ENCODE results near the gene PDE6H.

The PDE6H gene

GRCh38 chr12:15001733-15002382 lies 29.0 kb downstream of the PDE6H start:
- TF ChIP-seq CTCF (IDR thresholded peaks at IDR 0.05; ENCODE audit: borderline replicate concordance, extremely low read depth, low read length, poor library complexity, severe bottlenecking) (no peak), EZH2 (IDR thresholded peaks at IDR 0.05; ENCODE audit: borderline replicate concordance, low read depth, low read length, severe bottlenecking) (no peak)

GRCh38 chr12:15004421-15004820 lies 31.6 kb downstream of the PDE6H start:
- DNase-seq = no peak
- Histone ChIP-seq H3K27me3 (ENCODE audit: insufficient read depth, low read length, poor library complexity) (peaks cover 28% of the 10 kb centered on the region), H2AFZ (ENCODE audit: low read depth, low read length) (no peak overlapping the region), H3K27ac (ENCODE audit: low read length) (no peak overlapping the region), H3K4me3 (ENCODE audit: low read depth in 1 of 2, low read length in 2 of 2) (no peak overlapping the region), H4K20me1 (ENCODE audit: insufficient read depth, low read length) (no peaks in the 10 kb centered on the region), H3K9me3 (ENCODE audit: insufficient read depth, low read length, severe bottlenecking) (no peaks in the 10 kb centered on the region), H3K4me2 (ENCODE audit: insufficient read depth, low read length) (no peak overlapping the region), H3K4me1 (ENCODE audit: insufficient read depth, low read length) (no peaks in the 10 kb centered on the region), H3K9ac (ENCODE audit: low read depth, low read length) (no peak overlapping the region), H3K79me2 (ENCODE audit: insufficient read depth, low read length) (no peaks in the 10 kb centered on the region), H3K36me3 (ENCODE audit: insufficient read depth, low read length) (no peaks in the 10 kb centered on the region)
- TF ChIP-seq CTCF (IDR thresholded peaks at IDR 0.05; ENCODE audit: borderline replicate concordance, extremely low read depth, low read length, poor library complexity, severe bottlenecking) = no peak
- TF ChIP-seq EZH2 (IDR thresholded peaks at IDR 0.05; ENCODE audit: borderline replicate concordance, low read depth, low read length, severe bottlenecking) = no peak
- ATAC-seq (ENCODE audit: insufficient read depth, low read depth) = no peak

More at GRCh38 chr12:15001733-15002382, 29.0 kb downstream of the PDE6H start:
- H3K4me1 ChIP-seq (ENCODE audit: insufficient read depth, low read length) = no peaks in the 10 kb centered on the region
- H3K4me2 ChIP-seq (ENCODE audit: insufficient read depth, low read length) = no peak overlapping the region
- no peaks in the 10 kb centered on the region for H4K20me1 ChIP-seq (ENCODE audit: insufficient read depth, low read length)
- no peak overlapping the region for H3K9ac ChIP-seq (ENCODE audit: low read depth, low read length)
- DNase-seq = no peak
- H3K9me3 ChIP-seq (ENCODE audit: insufficient read depth, low read length, severe bottlenecking) = no peaks in the 10 kb centered on the region
- H3K27ac ChIP-seq (ENCODE audit: low read length) = no peak overlapping the region
- no peaks in the 10 kb centered on the region for H3K36me3 ChIP-seq (ENCODE audit: insufficient read depth, low read length)
- no peak overlapping the region for H2AFZ ChIP-seq (ENCODE audit: low read depth, low read length)
- H3K27me3 ChIP-seq (ENCODE audit: insufficient read depth, low read length, poor library complexity) = peaks cover 19% of the 10 kb centered on the region
- ATAC-seq (ENCODE audit: insufficient read depth, low read depth) = no peak
- no peak overlapping the region for H3K4me3 ChIP-seq (ENCODE audit: low read depth in 1 of 2, low read length in 2 of 2)
- H3K79me2 ChIP-seq (ENCODE audit: insufficient read depth, low read length) = no peaks in the 10 kb centered on the region

- Histone ChIP-seq H3K9me3 (ENCODE audit: insufficient read depth, low read length, severe bottlenecking) (no peaks in the 10 kb centered on the region), H3K9ac (ENCODE audit: low read depth, low read length) (no peak overlapping the region), H3K27ac (ENCODE audit: low read length) (no peak overlapping the region), H3K27me3 (ENCODE audit: insufficient read depth, low read length, poor library complexity) (peaks cover 28% of the 10 kb centered on the region), H3K4me1 (ENCODE audit: insufficient read depth, low read length) (no peaks in the 10 kb centered on the region), H3K4me3 (ENCODE audit: low read depth in 1 of 2, low read length in 2 of 2) (no peak overlapping the region), H2AFZ (ENCODE audit: low read depth, low read length) (no peak overlapping the region), H4K20me1 (ENCODE audit: insufficient read depth, low read length) (no peaks in the 10 kb centered on the region), H3K4me2 (ENCODE audit: insufficient read depth, low read length) (no peak overlapping the region), H3K36me3 (ENCODE audit: insufficient read depth, low read length) (no peaks in the 10 kb centered on the region), H3K79me2 (ENCODE audit: insufficient read depth, low read length) (no peaks in the 10 kb centered on the region)
- DNase-seq (no peak), ATAC-seq (ENCODE audit: insufficient read depth, low read depth) (no peak)
- no peak for TF ChIP-seq EZH2 (IDR thresholded peaks at IDR 0.05; ENCODE audit: borderline replicate concordance, low read depth, low read length, severe bottlenecking)
- TF ChIP-seq CTCF (IDR thresholded peaks at IDR 0.05; ENCODE audit: borderline replicate concordance, extremely low read depth, low read length, poor library complexity, severe bottlenecking) = no peak
Measured at GRCh38 chr12:15005064-15005463, 32.2 kb downstream of the PDE6H start.

All from DND-41 (cell line).